ENCODE results near the gene TRIM46.
A peak's percentile ranks its signal among the peaks of the same experiment; 100 is the strongest.

TRIM46 gene

GRCh38 chr1:155171836-155172731, 1.6 kb upstream of the TRIM46 start:
- no peak for DNase-seq (ENCODE audit: low read depth)

- peak; percentile 91 for DNase-seq (ENCODE audit: low read depth)
These were observed 744 bp upstream of the TRIM46 start, which contains the start of gene KRTCAP2 for GRCh38 chr1:155172732-155173477. Gene KRTCAP2 (minus strand): TSS chr1:155173304. CDS start chr1:155173224, 80 bp downstream.

GRCh38 chr1:155174324-155175280, 953 bp downstream of the TRIM46 start:
- DNase-seq (ENCODE audit: low read depth) = no peak

- no peak for DNase-seq (ENCODE audit: low read depth)
These were observed 1.8 kb downstream of the TRIM46 start for GRCh38 chr1:155175281-155175926.

- DNase-seq (ENCODE audit: low read depth) = no peak
These were observed 2.3 kb downstream of the TRIM46 start for GRCh38 chr1:155175927-155176371.

GRCh38 chr1:155176544-155177071, 3.0 kb downstream of the TRIM46 start:
- DNase-seq (ENCODE audit: low read depth) = peak; percentile 76

GRCh38 chr1:155177192-155177917, 3.7 kb downstream of the TRIM46 start:
- no peak for DNase-seq (ENCODE audit: low read depth)

GRCh38 chr1:155177918-155178281, 4.3 kb downstream of the TRIM46 start:
- no peak for DNase-seq (ENCODE audit: low read depth)

GRCh38 chr1:155178441-155179111, 4.9 kb downstream of the TRIM46 start:
- DNase-seq (ENCODE audit: low read depth) = no peak

GRCh38 chr1:155179112-155180031, 5.7 kb downstream of the TRIM46 start:
- DNase-seq (ENCODE audit: low read depth) = no peak

GRCh38 chr1:155181371-155182051, 7.9 kb downstream of the TRIM46 start:
- DNase-seq (ENCODE audit: low read depth) = no peak

GRCh38 chr1:155182052-155182550, 8.5 kb downstream of the TRIM46 start:
- no peak for DNase-seq (ENCODE audit: low read depth)

- DNase-seq (ENCODE audit: low read depth) = no peak
These were observed 10.1 kb downstream of the TRIM46 start for GRCh38 chr1:155183775-155184221.

- no peak for DNase-seq (ENCODE audit: low read depth)
These were observed 10.7 kb downstream of the TRIM46 start for GRCh38 chr1:155184351-155184811.

- no peak for DNase-seq (ENCODE audit: low read depth)
These were observed 11.5 kb downstream of the TRIM46 start for GRCh38 chr1:155184835-155185782.

- DNase-seq (ENCODE audit: low read depth) = no peak
These were observed 12.1 kb downstream of the TRIM46 start for GRCh38 chr1:155185783-155186066.
